Measurements from ENCODE around the gene CDC42BPA. TPM values are rescaled to one million over a fixed set of nuclear protein-coding genes. Genes with fewer than 3 reads are reported as not detected.

CDC42BPA gene
- total and polyA plus RNA-seq, 2 donors (not counting 3 experiments of a cell fraction or from before 2014, with no cell fraction given) = 26.1 to 92.6 TPM

GRCh38 chr1:226986496-226987178, 331.7 kb downstream of the CDC42BPA start:
- Histone ChIP-seq H3K79me2 (ENCODE audit: control insufficient read depth, insufficient read depth, low read length) (no peaks in the 10 kb centered on the region), H3K27me3 (ENCODE audit: control insufficient read depth in 2 of 2, insufficient read depth in 2 of 2, low read length in 2 of 2) (no peaks in the 10 kb centered on the region), H3K27ac (ENCODE audit: insufficient read depth, low read depth, low read length) (no peak overlapping the region), H3K9me3 (replicated peaks; ENCODE audit: control insufficient read depth, insufficient read depth, low read length) (no peaks in the 10 kb centered on the region), H3K9ac (replicated peaks; ENCODE audit: extremely low read depth, insufficient read depth, low read length) (no peak overlapping the region), H3K4me3 (replicated peaks in 1 of 3; ENCODE audit: insufficient read depth in 1 of 3, low read depth in 1 of 3, low read length in 3 of 3) (no peak overlapping the region), H3K9me1 (replicated peaks; ENCODE audit: control insufficient read depth, extremely low read depth, insufficient read depth, low read length) (no peaks in the 10 kb centered on the region), H4K20me1 (replicated peaks; ENCODE audit: control insufficient read depth, extremely low read depth, insufficient read depth, low read length) (no peaks in the 10 kb centered on the region), H3K36me3 (ENCODE audit: control insufficient read depth in 2 of 2, extremely low read depth in 1 of 2, insufficient read depth in 2 of 2, low read length in 2 of 2) (peaks cover 3 to 11% of the 10 kb centered on the region in 2 experiments), H2AFZ (ENCODE audit: low read depth, low read length) (no peak overlapping the region), H3K4me1 (ENCODE audit: control insufficient read depth, extremely low read depth, insufficient read depth, low read length) (peaks cover 23% of the 10 kb centered on the region), H3K4me2 (ENCODE audit: insufficient read depth, low read length) (no peak overlapping the region)
- ChIA-PET POLR2A (no interaction called here), CTCF (no interaction called here)
- DNase-seq (ENCODE audit: low read depth, low spot score) (no peak), FAIRE-seq (no peak)
- intact Hi-C loops (cut with micrococcal nuclease) = loop anchor here (5.0 kb wide), 1 partner anchor 49 kb away; no protein-coding TSS in a partner anchor
- dilution Hi-C loops (cut with MboI; ENCODE audit: extremely low pct_ligation_motif_present, low sequenced_read_pairs) = no loop called here
- TF ChIP-seq, protein P1, sequence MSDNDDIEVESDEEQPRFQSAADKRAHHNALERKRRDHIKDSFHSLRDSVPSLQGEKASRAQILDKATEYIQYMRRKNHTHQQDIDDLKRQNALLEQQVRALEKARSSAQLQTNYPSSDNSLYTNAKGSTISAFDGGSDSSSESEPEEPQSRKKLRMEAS (IDR thresholded peaks at IDR 0.05; ENCODE audit: insufficient read depth, insufficient read length) = no peak
- TF ChIP-seq MYC (IDR thresholded peaks at IDR 0.05; ENCODE audit: low read depth, low read length) (no peak), FOS (IDR thresholded peaks at IDR 0.05; ENCODE audit: borderline replicate concordance, insufficient read depth, low read length) (no peak), POLR2A (IDR thresholded peaks at IDR 0.05; ENCODE audit: low read depth, low read length) (no peak), CTCF (IDR thresholded peaks at IDR 0.05; ENCODE audit: extremely low read depth in 1 of 2, insufficient read depth in 1 of 2, low read depth in 1 of 2, low read length in 2 of 2) (no peak), GATA2 (IDR thresholded peaks at IDR 0.05; ENCODE audit: insufficient read depth, insufficient read length, low read depth, low read length) (no peak), EZH2 (IDR thresholded peaks at IDR 0.05; ENCODE audit: borderline replicate concordance, low read depth, low read length, severe bottlenecking) (no peak), JUN (IDR thresholded peaks at IDR 0.05; ENCODE audit: borderline replicate concordance, insufficient read depth, insufficient read length, low read depth) (no peak), POLR2AphosphoS5 (IDR thresholded peaks at IDR 0.05; ENCODE audit: insufficient read depth, low read depth, low read length) (no peak)
- BruUV-seq (replicated peaks) = no TSS peak

Measured in endothelial cell of umbilical vein (primary cell).